MCF 10A (cell line): ENCODE measurements around the gene DUSP16. TPM values are rescaled to one million over a fixed set of nuclear protein-coding genes. Genes with fewer than 3 reads are reported as not detected.
"Not testable (repeated sequence)": the region's sequence is repeated elsewhere in the genome, so short reads cannot be mapped to it uniquely, and the experiment has no call there.

Experiments used
- BruUV-seq: library from RNA; stranded (reverse); fragments of 400-500 nt; replicated peaks from 2 replicates; lab custom pipeline; 2021; lab: Mats Ljungman, UMichigan
- CTCF ChIA-PET: fragments of 300-600 bp; sonication (Branson Sonifier 250); formaldehyde crosslinking; extraction: SDS; loops from one replicate; lab custom pipeline; 2021; ENCODE audit warnings: antibody characterized with exemption, inconsistent platforms; lab: Yijun Ruan, JAX
- POLR2A ChIA-PET: fragments of 300-600, 350-650 bp; sonication (Branson Sonifier 250); formaldehyde crosslinking; extraction: SDS; loops from one replicate; lab custom pipeline; 2020; ENCODE audit warnings: antibody characterized with exemption, inconsistent platforms; lab: Yijun Ruan, JAX
- DNase-seq: peaks from one replicate; pipeline ENCODE4 v3.0.0-alpha.2; 2018; ENCODE audit not compliant: unreplicated experiment
- H3K27ac Mint-ChIP-seq: one replicate; pipeline ENCODE4 v1.8.0; 2022; ENCODE audit warnings: mild to moderate bottlenecking, low read depth, mixed read lengths; ENCODE audit not compliant: unreplicated experiment
- H3K27me3 Mint-ChIP-seq: one replicate; pipeline ENCODE4 v1.8.0; 2022; ENCODE audit warnings: mixed read lengths; ENCODE audit not compliant: insufficient read depth, unreplicated experiment
- H3K36me3 Mint-ChIP-seq: one replicate; pipeline ENCODE4 v1.8.0; 2022; ENCODE audit warnings: mild to moderate bottlenecking, moderate library complexity, mixed read lengths; ENCODE audit not compliant: insufficient read depth, unreplicated experiment
- H3K4me1 Mint-ChIP-seq: one replicate; pipeline ENCODE4 v1.8.0; 2022; ENCODE audit warnings: mixed read lengths; ENCODE audit not compliant: insufficient read depth, unreplicated experiment
- H3K4me3 Mint-ChIP-seq: one replicate; pipeline ENCODE4 v1.8.0; 2022; ENCODE audit warnings: mild to moderate bottlenecking, moderate library complexity, mixed read lengths; ENCODE audit not compliant: unreplicated experiment
- H3K9me3 Mint-ChIP-seq: one replicate; pipeline ENCODE4 v1.8.0; 2022; ENCODE audit warnings: mixed read lengths; ENCODE audit not compliant: unreplicated experiment
- intact Hi-C: fragments of 100-400 bp; cut with micrococcal nuclease; formaldehyde crosslinking; loops from 2 replicates; pipeline ENCODE4 v1.14.1; 2022
- total RNA-seq: library from RNA; stranded (reverse); gene quantifications from 2 replicates; pipeline ENCODE4 v1.2.3, GENCODE V29; 2022
- TF ChIP-seq, protein P1 (sequence below): fragments of 200-600 bp; IDR thresholded peaks from one replicate; pipeline ENCODE4 v1.8.0; 2022; ENCODE audit warnings: antibody characterized with exemption, mild to moderate bottlenecking; ENCODE audit not compliant: unreplicated experiment

Gene DUSP16
- total RNA-seq, 1 experiment from 2014 or later, result 20.7 TPM

DNA sequence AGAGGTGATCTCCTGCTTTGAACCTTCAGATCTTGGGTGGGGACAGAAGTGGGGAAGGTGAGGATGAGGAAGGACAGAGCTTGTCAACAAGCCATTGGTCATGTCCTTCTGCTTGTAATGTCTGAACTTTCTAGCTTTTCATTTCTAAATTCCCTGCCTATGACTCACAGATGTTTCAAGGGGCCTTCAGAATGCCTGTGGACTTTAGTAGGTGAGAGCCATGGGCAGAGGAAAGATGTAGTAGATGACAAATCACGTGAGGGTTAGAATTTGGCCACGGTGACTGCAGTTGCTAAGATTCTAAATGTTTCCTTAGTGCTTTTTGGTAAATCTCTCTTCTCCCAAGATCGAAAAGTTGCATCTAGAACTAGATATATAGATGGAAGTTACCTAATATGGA is 30.3 kb upstream of the DUSP16 start:
- peaks cover 5% of the 10 kb centered on the region for H3K36me3 Mint-ChIP-seq
- H3K4me1 Mint-ChIP-seq, result peaks cover 6% of the 10 kb centered on the region
- H3K27me3 Mint-ChIP-seq, result peaks cover 14% of the 10 kb centered on the region
- H3K9me3 Mint-ChIP-seq, result peaks cover 11% of the 10 kb centered on the region
- H3K4me3 Mint-ChIP-seq, result no peak overlapping the region
- ChIA-PET CTCF (interaction anchor here (0.8 to 1.8 kb wide), 2 partner anchors 30 to 62 kb away, joined by 3 to 4 read pairs; partner anchors contain the start of gene DUSP16), POLR2A (interaction anchor here (0.6 to 1.8 kb wide), 3 partner anchors 14 to 234 kb away, joined by 3 to 7 read pairs (median 3); partner anchors contain the start of gene DUSP16)
- H3K27ac Mint-ChIP-seq, result no peak overlapping the region
- BruUV-seq, result no TSS peak
- intact Hi-C loops, result no loop called here
- DNase-seq, result no peak
- TF ChIP-seq, protein P1, sequence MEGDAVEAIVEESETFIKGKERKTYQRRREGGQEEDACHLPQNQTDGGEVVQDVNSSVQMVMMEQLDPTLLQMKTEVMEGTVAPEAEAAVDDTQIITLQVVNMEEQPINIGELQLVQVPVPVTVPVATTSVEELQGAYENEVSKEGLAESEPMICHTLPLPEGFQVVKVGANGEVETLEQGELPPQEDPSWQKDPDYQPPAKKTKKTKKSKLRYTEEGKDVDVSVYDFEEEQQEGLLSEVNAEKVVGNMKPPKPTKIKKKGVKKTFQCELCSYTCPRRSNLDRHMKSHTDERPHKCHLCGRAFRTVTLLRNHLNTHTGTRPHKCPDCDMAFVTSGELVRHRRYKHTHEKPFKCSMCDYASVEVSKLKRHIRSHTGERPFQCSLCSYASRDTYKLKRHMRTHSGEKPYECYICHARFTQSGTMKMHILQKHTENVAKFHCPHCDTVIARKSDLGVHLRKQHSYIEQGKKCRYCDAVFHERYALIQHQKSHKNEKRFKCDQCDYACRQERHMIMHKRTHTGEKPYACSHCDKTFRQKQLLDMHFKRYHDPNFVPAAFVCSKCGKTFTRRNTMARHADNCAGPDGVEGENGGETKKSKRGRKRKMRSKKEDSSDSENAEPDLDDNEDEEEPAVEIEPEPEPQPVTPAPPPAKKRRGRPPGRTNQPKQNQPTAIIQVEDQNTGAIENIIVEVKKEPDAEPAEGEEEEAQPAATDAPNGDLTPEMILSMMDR, result no peak

- intact Hi-C loops, result no loop called here
- H3K27me3 Mint-ChIP-seq, result peaks cover 14% of the 10 kb centered on the region
- H3K27ac Mint-ChIP-seq, result no peak overlapping the region
- CTCF ChIA-PET, result no interaction called here
- H3K4me3 Mint-ChIP-seq, result no peak overlapping the region
- BruUV-seq, result no TSS peak
- POLR2A ChIA-PET, result no interaction called here
- TF ChIP-seq, protein P1, result no peak
- H3K36me3 Mint-ChIP-seq, result peaks cover 5% of the 10 kb centered on the region
- H3K9me3 Mint-ChIP-seq, result peaks cover 11% of the 10 kb centered on the region
- peaks cover 6% of the 10 kb centered on the region for H3K4me1 Mint-ChIP-seq
- DNase-seq, result peak; percentile 24
Measured at GRCh38 chr12:12590961-12591360, 28.3 kb upstream of the DUSP16 start.

GRCh38 chr12:12588436-12588835 is 25.8 kb upstream of the DUSP16 start:
- peaks cover 18% of the 10 kb centered on the region for H3K4me1 Mint-ChIP-seq
- intact Hi-C loops, CTCF ChIA-PET, H3K4me3 Mint-ChIP-seq, H3K36me3 Mint-ChIP-seq, BruUV-seq, DNase-seq, H3K27ac Mint-ChIP-seq: not testable (repeated sequence)
- peaks cover 14% of the 10 kb centered on the region for H3K27me3 Mint-ChIP-seq
- peaks cover 11% of the 10 kb centered on the region for H3K9me3 Mint-ChIP-seq
- POLR2A ChIA-PET, result interaction anchor here (1.1 kb wide), 1 partner anchor 12 kb away, joined by 3 read pairs; no protein-coding TSS in a partner anchor

- Mint-ChIP-seq H3K4me3 (no peak overlapping the region), H3K4me1 (peaks cover 20% of the 10 kb centered on the region), H3K9me3 (peaks cover 11% of the 10 kb centered on the region), H3K27ac (no peak overlapping the region), H3K27me3 (peaks cover 14% of the 10 kb centered on the region), H3K36me3 (no peaks in the 10 kb centered on the region)
- no peak for DNase-seq
- intact Hi-C loops, result no loop called here
- BruUV-seq, result no TSS peak
- TF ChIP-seq, protein P1, result no peak
- ChIA-PET POLR2A (interaction anchor here (1.1 kb wide), 1 partner anchor 12 kb away, joined by 3 read pairs; no protein-coding TSS in a partner anchor), CTCF (no interaction called here)
Measured at GRCh38 chr12:12587878-12588277, 25.2 kb upstream of the DUSP16 start.
